Kidney (tissue), 14 donors: ENCODE data around the gene PPDPF. TPM values are rescaled to one million over a fixed set of nuclear protein-coding genes. Genes with fewer than 3 reads are reported as not detected.

Experiments
- DNase-seq, 5 donors: peaks; one replicate each; pipeline ENCODE4 v3.0.0-alpha.2; 2013 to 2020
- FAIRE-seq: peaks from 2 replicates; lab custom pipeline; 2012; peaks lifted over from hg19 to GRCh38; lab: Jason Lieb, UNC
- H3K27ac ChIP-seq, 2 donors: one replicate each; pipeline ENCODE4 v1.7.0; 2013; ENCODE audit warnings: low read depth in 2 of 2, low read length in 2 of 2, inconsistent platforms in 1 of 2
- H3K27me3 ChIP-seq: one replicate; pipeline ENCODE4 v1.7.1; 2013; ENCODE audit warnings: low read length, inconsistent platforms; ENCODE audit not compliant: control insufficient read depth, insufficient read depth
- H3K36me3 ChIP-seq, 3 donors: one replicate each; pipeline versions ENCODE4 v1.7.0 to v1.7.1; 2013; ENCODE audit warnings: low read length in 3 of 3, control low read depth in 1 of 3, inconsistent platforms in 1 of 3; ENCODE audit not compliant: insufficient read depth in 3 of 3, control insufficient read depth in 2 of 3
- H3K4me1 ChIP-seq, 3 donors: one replicate each; pipeline versions ENCODE4 v1.7.0 to v1.7.1; 2013; ENCODE audit warnings: low read length in 3 of 3, inconsistent platforms in 1 of 3, low read depth in 1 of 3; ENCODE audit not compliant: control insufficient read depth in 2 of 3, insufficient read depth in 2 of 3
- H3K4me3 ChIP-seq, 3 donors: one replicate each; pipeline versions ENCODE4 v1.7.0 to v1.8.1; 2013; ENCODE audit warnings: low read length in 3 of 3, control low read depth in 1 of 3, inconsistent platforms in 1 of 3
- H3K9ac ChIP-seq, 3 donors: one replicate each; pipeline versions ENCODE4 v1.7.0 to v1.7.1; 2013; ENCODE audit warnings: low read length in 3 of 3, control low read depth in 1 of 3, inconsistent platforms in 1 of 3
- H3K9me3 ChIP-seq, 3 donors: one replicate each; pipeline versions ENCODE4 v1.7.0 to v1.7.1; 2013; ENCODE audit warnings: low read length in 3 of 3, control low read depth in 1 of 3, inconsistent platforms in 1 of 3; ENCODE audit not compliant: control insufficient read depth in 2 of 3, insufficient read depth in 1 of 3
- intact Hi-C: fragments of 100-400 bp; cut with DNase I; formaldehyde crosslinking; loops from one replicate; pipeline ENCODE4 v1.11.1; 2022
- polyA plus RNA-seq: library from polyadenylated mRNA; stranded (reverse); fragments of 350-450 nt; fragmentation: Illumina TruSeq; extraction: RNeasy Lipid Tissue Mini Kit (QIAGEN cat#74804); gene quantifications from one replicate; pipeline ENCODE4 v1.2.3, GENCODE V29; 2014; ENCODE audit warnings: low read depth, low replicate concordance; ENCODE audit not compliant: insufficient read depth
- total RNA-seq: library from RNA; stranded (reverse); fragmentation: NEBNext Ultra II Directional; extraction: Animal tissue kit (Norgen Biotek cat#: 25700); gene quantifications from one replicate; pipeline ENCODE4 v1.2.1, GENCODE V29; 2021
- TF ChIP-seq, protein P1 (sequence below): IDR thresholded peaks from 3 replicates; pipeline ENCODE4 v1.5.1; 2012; ENCODE audit warnings: mild to moderate bottlenecking, moderate library complexity, borderline replicate concordance; ENCODE audit not compliant: insufficient read depth; ENCODE audit errors: extremely low read depth
- donor health status: control.
- donor health status: control.
- donor health status: control.
- donor health status: control.
- donor health status: control.
- donor health status: DM: yes; HTN: yes; CAD: no.
- donor health status: Normal renal cell carcinoma (clear cell type).

PPDPF gene
- total and polyA plus RNA-seq, 2 donors from 2014 or later, result 578 to 961 TPM

DNA sequence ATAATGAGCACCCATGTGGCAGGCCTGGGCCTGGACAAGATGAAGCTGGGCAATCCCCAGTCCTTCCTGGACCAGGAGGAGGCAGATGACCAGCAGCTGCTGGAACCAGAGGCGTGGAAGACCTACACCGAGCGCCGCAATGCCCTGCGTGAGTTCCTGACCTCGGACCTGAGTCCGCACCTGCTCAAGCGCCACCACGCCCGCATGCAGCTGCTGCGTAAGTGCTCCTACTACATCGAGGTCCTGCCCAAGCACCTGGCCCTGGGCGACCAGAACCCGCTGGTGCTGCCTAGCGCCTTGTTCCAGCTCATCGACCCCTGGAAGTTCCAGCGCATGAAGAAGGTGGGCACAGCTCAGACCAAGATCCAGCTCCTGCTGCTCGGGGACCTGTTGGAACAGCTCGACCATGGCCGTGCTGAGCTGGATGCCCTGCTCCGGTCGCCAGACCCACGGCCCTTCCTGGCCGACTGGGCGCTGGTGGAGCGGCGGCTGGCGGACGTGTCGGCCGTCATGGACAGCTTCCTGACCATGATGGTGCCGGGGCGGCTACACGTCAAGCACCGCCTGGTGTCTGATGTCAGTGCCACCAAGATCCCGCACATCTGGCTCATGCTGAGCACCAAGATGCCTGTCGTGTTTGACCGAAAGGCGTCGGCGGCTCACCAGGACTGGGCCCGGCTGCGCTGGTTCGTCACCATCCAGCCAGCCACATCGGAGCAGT lies 35.3 kb downstream of the PPDPF start:
- TF ChIP-seq, protein P1, sequence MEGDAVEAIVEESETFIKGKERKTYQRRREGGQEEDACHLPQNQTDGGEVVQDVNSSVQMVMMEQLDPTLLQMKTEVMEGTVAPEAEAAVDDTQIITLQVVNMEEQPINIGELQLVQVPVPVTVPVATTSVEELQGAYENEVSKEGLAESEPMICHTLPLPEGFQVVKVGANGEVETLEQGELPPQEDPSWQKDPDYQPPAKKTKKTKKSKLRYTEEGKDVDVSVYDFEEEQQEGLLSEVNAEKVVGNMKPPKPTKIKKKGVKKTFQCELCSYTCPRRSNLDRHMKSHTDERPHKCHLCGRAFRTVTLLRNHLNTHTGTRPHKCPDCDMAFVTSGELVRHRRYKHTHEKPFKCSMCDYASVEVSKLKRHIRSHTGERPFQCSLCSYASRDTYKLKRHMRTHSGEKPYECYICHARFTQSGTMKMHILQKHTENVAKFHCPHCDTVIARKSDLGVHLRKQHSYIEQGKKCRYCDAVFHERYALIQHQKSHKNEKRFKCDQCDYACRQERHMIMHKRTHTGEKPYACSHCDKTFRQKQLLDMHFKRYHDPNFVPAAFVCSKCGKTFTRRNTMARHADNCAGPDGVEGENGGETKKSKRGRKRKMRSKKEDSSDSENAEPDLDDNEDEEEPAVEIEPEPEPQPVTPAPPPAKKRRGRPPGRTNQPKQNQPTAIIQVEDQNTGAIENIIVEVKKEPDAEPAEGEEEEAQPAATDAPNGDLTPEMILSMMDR, result no peak
- DNase-seq (peak in 2 of 5 donors; percentile 31 to 39), FAIRE-seq (no peak)
- H3K27ac ChIP-seq, result no peak overlapping the region
- H3K9me3 ChIP-seq, result no peaks in the 10 kb centered on the region
- intact Hi-C loops, result no loop called here
- H3K4me3 ChIP-seq, result no peak overlapping the region
- H3K27me3 ChIP-seq, result no peaks in the 10 kb centered on the region
- no peak overlapping the region for H3K9ac ChIP-seq
- H3K4me1 ChIP-seq, result no peaks in the 10 kb centered on the region
- H3K36me3 ChIP-seq, result peaks cover 0 to under 1% (median 0%) of the 10 kb centered on the region in 3 donors

GRCh38 chr20:63556873-63557478 lies 36.4 kb downstream of the PPDPF start:
- no peak overlapping the region for H3K4me3 ChIP-seq
- TF ChIP-seq, protein P1, result no peak
- H3K4me1 ChIP-seq, result no peaks in the 10 kb centered on the region
- intact Hi-C loops, result no loop called here
- DNase-seq (no peak), FAIRE-seq (no peak)
- H3K36me3 ChIP-seq, result peaks cover 0 to 3% (median 0%) of the 10 kb centered on the region in 3 donors
- H3K9me3 ChIP-seq, result no peaks in the 10 kb centered on the region
- no peak overlapping the region for H3K9ac ChIP-seq
- H3K27ac ChIP-seq, result no peak overlapping the region
- no peaks in the 10 kb centered on the region for H3K27me3 ChIP-seq

DNA sequence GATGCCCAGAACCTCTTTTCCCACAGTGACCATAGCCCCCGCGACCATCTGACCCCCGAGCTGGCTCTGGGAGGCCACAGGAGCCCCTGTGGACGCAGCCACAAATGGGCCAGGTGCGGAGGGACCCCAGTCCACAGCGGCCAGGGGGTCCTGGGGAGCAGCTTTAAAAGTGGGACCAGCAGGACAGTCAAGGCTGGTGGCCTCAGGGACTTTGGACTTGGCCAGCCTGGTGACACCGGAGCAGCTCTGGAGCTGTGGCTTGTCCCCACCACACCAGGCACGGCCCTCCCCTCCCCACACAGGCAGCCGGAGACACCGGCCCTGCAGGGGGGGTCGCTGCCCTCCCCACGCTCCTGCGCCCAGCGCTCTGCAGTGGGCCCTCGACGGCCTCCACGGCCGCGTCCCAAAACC lies 36.9 kb downstream of the PPDPF start:
- Histone ChIP-seq H3K27ac (no peak overlapping the region), H3K4me1 (no peaks in the 10 kb centered on the region), H3K36me3 (peaks cover 0 to 3% (median 0%) of the 10 kb centered on the region in 3 donors), H3K27me3 (no peaks in the 10 kb centered on the region), H3K9me3 (no peaks in the 10 kb centered on the region), H3K9ac (no peak overlapping the region), H3K4me3 (no peak overlapping the region)
- TF ChIP-seq, protein P1, result no peak
- DNase-seq (no peak), FAIRE-seq (no peak)
- intact Hi-C loops, result no loop called here
